Fibroblast of lung (primary cell): ENCODE data around the gene HSD17B8.

ENCODE experiments used
- EZH2 ChIP-seq: IDR thresholded peaks from 2 replicates; pipeline ENCODE4 v1.5.1; 2012; ENCODE audit warnings: low read length, control low read depth, mild to moderate bottlenecking; ENCODE audit errors: missing control alignments
- TF ChIP-seq, protein P1 (sequence below), 2 donors: IDR thresholded peaks in 1 of 2; conservative IDR thresholded peaks in 1 of 2; 1 replicate in 1 of 2; 2 replicates in 1 of 2; pipeline ENCODE4 v1.5.1; 2011 to 2012; ENCODE audit warnings: low read length in 2 of 2, control low read depth in 1 of 2, inconsistent platforms in 1 of 2, low read depth in 1 of 2, mild to moderate bottlenecking in 1 of 2

DNA sequence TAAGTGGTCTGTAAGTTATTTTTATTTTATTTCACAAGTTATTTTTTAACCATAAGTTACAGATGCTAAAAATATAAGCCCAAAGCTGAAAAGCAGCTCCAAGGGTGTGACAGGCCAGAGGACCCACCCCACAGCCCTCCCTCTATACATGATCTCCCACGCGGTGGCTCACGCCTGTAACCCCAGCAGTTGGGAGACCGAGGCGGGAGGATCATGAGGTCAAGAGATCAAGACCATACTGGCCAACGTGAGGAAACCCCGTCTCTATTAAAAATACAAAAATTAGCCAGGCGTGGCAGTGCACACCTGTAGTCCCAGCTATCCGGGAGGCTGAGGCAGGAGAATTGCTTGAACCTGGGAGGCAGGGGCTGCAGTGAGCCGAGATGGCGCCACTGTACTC, 44.4 kb upstream of the HSD17B8 start:
- TF ChIP-seq, protein P1, sequence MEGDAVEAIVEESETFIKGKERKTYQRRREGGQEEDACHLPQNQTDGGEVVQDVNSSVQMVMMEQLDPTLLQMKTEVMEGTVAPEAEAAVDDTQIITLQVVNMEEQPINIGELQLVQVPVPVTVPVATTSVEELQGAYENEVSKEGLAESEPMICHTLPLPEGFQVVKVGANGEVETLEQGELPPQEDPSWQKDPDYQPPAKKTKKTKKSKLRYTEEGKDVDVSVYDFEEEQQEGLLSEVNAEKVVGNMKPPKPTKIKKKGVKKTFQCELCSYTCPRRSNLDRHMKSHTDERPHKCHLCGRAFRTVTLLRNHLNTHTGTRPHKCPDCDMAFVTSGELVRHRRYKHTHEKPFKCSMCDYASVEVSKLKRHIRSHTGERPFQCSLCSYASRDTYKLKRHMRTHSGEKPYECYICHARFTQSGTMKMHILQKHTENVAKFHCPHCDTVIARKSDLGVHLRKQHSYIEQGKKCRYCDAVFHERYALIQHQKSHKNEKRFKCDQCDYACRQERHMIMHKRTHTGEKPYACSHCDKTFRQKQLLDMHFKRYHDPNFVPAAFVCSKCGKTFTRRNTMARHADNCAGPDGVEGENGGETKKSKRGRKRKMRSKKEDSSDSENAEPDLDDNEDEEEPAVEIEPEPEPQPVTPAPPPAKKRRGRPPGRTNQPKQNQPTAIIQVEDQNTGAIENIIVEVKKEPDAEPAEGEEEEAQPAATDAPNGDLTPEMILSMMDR (conservative IDR thresholded peaks at IDR 0.05 in 1 of 2, IDR thresholded peaks at IDR 0.05 in 1 of 2; ENCODE audit: low read depth in 1 of 2, low read length in 2 of 2): no peak
- no peak for TF ChIP-seq EZH2
